IPS-18a (cell line): ENCODE results near the gene FAT1.

Experiments used
- H3K27ac ChIP-seq: one replicate; pipeline ENCODE4 v1.5.1; 2013; ENCODE audit warnings: low read length
- H3K27me3 ChIP-seq: one replicate; pipeline ENCODE4 v1.6.1; 2013; ENCODE audit warnings: mild to moderate bottlenecking, low read length; ENCODE audit not compliant: control insufficient read depth, insufficient read depth
- H3K36me3 ChIP-seq: one replicate; pipeline ENCODE4 v1.6.1; 2013; ENCODE audit warnings: low read depth, low read length; ENCODE audit not compliant: control insufficient read depth
- H3K4me1 ChIP-seq: one replicate; pipeline ENCODE4 v1.6.1; 2013; ENCODE audit warnings: low read depth, low read length; ENCODE audit not compliant: control insufficient read depth
- H3K4me3 ChIP-seq: one replicate; pipeline ENCODE4 v1.5.1; 2013; ENCODE audit warnings: low read length
- H3K9ac ChIP-seq: one replicate; pipeline ENCODE4 v1.6.1; 2013; ENCODE audit warnings: mild to moderate bottlenecking, low read length, moderate library complexity
- H3K9me3 ChIP-seq: one replicate; pipeline ENCODE4 v1.6.1; 2013; ENCODE audit warnings: low read depth, low read length; ENCODE audit not compliant: control insufficient read depth

Gene FAT1, protein sequence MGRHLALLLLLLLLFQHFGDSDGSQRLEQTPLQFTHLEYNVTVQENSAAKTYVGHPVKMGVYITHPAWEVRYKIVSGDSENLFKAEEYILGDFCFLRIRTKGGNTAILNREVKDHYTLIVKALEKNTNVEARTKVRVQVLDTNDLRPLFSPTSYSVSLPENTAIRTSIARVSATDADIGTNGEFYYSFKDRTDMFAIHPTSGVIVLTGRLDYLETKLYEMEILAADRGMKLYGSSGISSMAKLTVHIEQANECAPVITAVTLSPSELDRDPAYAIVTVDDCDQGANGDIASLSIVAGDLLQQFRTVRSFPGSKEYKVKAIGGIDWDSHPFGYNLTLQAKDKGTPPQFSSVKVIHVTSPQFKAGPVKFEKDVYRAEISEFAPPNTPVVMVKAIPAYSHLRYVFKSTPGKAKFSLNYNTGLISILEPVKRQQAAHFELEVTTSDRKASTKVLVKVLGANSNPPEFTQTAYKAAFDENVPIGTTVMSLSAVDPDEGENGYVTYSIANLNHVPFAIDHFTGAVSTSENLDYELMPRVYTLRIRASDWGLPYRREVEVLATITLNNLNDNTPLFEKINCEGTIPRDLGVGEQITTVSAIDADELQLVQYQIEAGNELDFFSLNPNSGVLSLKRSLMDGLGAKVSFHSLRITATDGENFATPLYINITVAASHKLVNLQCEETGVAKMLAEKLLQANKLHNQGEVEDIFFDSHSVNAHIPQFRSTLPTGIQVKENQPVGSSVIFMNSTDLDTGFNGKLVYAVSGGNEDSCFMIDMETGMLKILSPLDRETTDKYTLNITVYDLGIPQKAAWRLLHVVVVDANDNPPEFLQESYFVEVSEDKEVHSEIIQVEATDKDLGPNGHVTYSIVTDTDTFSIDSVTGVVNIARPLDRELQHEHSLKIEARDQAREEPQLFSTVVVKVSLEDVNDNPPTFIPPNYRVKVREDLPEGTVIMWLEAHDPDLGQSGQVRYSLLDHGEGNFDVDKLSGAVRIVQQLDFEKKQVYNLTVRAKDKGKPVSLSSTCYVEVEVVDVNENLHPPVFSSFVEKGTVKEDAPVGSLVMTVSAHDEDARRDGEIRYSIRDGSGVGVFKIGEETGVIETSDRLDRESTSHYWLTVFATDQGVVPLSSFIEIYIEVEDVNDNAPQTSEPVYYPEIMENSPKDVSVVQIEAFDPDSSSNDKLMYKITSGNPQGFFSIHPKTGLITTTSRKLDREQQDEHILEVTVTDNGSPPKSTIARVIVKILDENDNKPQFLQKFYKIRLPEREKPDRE (N-terminal part only)

DNA sequence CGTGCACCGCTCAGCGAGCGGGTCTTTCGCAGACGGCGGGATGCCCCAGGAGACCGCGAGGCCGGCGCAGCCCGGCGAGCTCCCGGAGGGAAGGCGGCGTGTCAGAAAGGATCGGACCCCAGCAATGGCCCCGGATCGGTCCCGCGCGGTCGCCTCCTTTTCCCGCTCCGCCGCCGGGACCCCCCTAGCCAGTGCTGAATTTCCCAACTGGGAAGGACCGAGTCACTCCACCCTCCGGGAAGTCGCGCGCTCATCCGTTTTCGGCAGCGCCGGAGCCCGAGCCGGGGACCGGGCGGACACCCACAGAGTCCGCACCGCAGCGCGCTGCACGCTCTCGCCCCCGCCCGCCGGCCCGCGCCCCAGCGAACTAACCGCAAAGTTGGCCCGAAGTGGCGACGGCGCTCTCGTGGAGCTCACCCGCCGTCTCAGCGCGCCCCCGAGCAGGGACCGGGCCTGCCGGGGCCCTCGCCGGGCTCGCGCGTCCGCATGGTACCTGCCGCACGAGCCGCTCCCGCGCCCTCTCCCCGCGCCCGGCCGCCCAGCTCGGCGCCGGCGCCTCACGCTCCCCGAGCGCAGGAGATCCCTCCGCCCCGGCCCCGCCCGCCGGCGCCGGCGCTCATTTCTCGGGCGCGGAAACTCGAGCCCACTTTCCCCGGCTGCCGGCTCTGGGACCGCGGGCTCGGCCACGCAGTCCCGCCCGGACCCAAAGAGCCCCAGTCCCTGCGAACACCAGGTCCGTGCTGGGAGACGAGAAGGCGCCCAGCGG is at the start of gene FAT1:
TSS of gene FAT1 (minus strand) at position 565 of the 766 bp plus-strand sequence. CDS start 14,029 bp downstream, outside the sequence.
- Histone ChIP-seq H3K4me3 (peak within 1 kb of the TSS; percentile 93), H3K9me3 (peaks cover 3% of the 10 kb centered on the region), H3K36me3 (no peaks in the 10 kb centered on the region), H3K4me1 (peaks cover 31% of the 10 kb centered on the region), H3K27me3 (peaks cover 28% of the 10 kb centered on the region), H3K27ac (peak within 1 kb of the TSS; percentile 54), H3K9ac (peak within 1 kb of the TSS; percentile 87)

DNA sequence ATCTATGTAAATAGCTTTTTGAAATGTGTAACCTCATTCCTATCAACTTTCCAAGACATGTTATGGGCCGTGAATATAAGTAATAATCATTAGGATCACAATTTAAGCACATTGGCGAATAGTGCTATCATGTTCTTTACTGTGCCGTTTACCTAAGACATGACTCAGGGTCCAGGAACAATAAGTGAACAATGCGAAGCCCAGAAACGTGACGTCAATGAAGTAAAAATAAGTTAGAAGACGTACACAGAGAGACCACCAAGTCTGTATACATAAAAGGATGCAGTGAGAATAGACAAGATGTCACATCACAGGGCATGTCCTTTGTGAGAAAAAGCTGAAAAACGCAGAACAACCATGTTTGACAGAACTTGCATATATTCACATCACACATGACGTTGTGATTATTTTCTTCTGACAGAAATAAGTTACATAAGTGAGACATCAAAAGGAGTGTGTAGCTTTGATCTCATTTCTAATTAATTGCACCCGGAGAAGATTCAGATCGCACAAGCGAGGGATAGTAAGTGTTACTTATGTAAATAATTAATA is 49.4 kb upstream of the FAT1 start:
- Histone ChIP-seq H3K36me3 (no peaks in the 10 kb centered on the region), H3K27me3 (no peaks in the 10 kb centered on the region), H3K9me3 (no peaks in the 10 kb centered on the region), H3K4me3 (no peak overlapping the region), H3K9ac (no peak overlapping the region), H3K4me1 (no peaks in the 10 kb centered on the region), H3K27ac (no peak overlapping the region)

DNA sequence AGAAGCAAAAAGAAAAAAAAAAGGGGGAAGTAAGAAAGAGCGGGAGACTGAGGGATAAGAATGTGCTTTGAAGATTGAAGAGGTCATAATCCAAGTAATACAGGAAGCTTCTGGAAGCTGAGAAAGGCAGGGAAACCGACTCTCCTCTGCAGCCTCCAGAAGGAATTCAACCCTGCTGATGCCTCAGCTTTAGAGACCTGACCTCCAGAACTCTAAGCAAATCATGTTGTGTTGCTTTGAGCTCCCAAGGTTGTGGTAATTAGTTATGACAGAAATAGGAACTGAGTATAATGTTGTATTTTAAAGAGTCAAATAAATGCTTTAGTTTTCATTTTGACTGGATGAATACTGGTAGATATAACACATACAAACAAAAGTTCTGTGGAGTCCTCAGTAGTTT is 48.0 kb upstream of the FAT1 start:
- Histone ChIP-seq H3K4me1 (no peaks in the 10 kb centered on the region), H3K27ac (no peak overlapping the region), H3K36me3 (no peaks in the 10 kb centered on the region), H3K9me3 (no peaks in the 10 kb centered on the region), H3K27me3 (no peaks in the 10 kb centered on the region), H3K4me3 (no peak overlapping the region), H3K9ac (no peak overlapping the region)

DNA sequence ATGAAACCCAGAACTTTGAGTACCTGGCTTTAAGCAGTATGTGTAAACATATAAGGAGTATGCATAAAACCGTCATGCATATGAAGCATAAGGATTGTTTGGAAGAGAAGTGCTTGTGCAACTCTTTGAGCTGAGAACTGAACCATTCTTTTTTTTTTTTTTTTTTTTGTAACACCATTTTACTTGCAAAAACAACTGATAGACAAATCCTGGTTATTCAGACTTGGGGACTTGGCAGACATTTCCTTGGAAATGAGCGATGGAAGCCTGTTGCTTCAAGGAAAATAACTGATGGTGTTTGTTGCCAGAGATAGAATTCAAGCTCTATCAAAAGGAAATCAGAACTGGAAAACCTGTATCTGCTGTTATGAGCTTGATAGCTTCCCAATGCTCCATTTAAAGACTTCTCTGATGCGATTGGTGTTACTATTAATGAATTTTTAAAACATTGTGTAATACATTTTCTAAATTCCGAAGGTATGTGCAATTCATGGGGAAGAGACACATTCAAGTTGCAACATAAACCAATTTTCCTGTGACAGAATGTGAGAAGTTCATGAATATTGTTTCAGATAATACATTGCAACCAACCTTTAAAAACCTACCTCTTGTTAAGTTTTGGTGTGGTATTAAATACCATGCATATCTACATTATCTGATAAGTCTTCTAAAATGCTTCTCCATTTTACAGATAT is 47.0 kb upstream of the FAT1 start:
- no peak overlapping the region for H3K9ac ChIP-seq
- H3K36me3 ChIP-seq = no peaks in the 10 kb centered on the region
- no peak overlapping the region for H3K4me3 ChIP-seq
- no peaks in the 10 kb centered on the region for H3K9me3 ChIP-seq
- H3K27me3 ChIP-seq = no peaks in the 10 kb centered on the region
- H3K4me1 ChIP-seq = no peaks in the 10 kb centered on the region
- H3K27ac ChIP-seq = no peak overlapping the region

DNA sequence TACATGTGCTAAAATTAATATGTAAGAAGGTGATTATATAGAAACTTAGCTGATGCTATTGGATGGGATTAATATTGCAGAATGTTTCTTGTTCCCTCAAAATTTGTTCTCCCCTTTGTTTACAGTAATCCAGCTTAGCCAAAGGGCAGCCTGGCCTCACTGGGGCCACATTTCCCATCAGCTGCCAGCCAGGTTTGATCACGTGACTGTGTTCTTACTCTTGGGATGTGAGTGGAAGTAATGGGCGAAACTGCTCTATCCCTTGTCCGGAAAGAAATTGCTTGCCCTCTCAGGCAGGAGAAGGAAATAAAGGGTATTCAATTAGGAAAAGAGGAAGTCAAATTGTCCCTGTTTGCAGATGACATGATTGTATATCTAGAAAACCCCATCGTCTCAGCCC is 44.1 kb upstream of the FAT1 start:
- no peak overlapping the region for H3K27ac ChIP-seq
- H3K27me3 ChIP-seq = no peaks in the 10 kb centered on the region
- H3K36me3 ChIP-seq = no peaks in the 10 kb centered on the region
- H3K4me1 ChIP-seq = no peaks in the 10 kb centered on the region
- H3K9me3 ChIP-seq = no peaks in the 10 kb centered on the region
- no peak overlapping the region for H3K9ac ChIP-seq
- no peak overlapping the region for H3K4me3 ChIP-seq

DNA sequence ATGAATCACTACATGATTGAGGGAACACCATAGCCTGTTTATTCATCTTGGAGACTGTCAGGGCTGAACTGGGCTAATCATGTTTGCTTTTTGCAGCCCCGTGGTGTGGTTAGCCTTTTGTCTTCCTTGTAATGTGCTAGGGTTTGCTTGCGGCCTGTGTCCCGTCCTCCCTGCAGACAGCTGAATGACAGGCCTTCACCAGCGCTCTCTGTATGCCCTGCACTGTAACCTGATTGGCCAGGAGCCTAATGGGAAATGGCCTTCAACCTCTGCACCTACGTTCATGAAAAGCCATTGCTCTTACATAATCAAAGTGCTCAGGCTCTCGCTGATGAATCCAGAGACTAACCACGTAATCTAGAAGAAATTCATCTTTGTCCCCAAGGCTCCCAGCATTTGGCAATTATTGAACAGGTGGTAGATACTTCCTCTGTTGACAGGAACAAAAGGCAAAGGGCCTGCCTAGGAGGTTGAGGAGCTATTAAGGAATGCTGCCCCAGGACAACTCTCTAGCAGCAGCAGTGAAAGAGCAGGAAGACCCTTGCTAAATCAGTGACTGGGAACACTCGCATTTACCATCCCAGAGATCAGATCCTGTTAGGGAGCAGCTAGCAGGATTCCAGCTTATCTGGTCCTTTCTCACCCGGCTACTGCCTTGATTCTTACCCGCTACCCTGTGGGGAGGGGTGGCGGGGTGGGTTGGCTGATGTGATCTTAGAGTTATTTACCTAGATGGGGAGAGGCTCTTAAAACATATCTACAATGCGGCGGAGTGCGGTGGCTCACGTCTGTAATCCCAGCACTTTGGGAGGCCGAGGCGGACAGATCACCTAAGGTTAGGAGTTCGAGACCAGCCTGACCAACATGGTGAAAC is 42.3 kb upstream of the FAT1 start:
- no peaks in the 10 kb centered on the region for H3K36me3 ChIP-seq
- no peaks in the 10 kb centered on the region for H3K4me1 ChIP-seq
- H3K27me3 ChIP-seq = no peaks in the 10 kb centered on the region
- H3K9ac ChIP-seq = no peak overlapping the region
- no peaks in the 10 kb centered on the region for H3K9me3 ChIP-seq
- no peak overlapping the region for H3K4me3 ChIP-seq
- H3K27ac ChIP-seq = no peak overlapping the region

DNA sequence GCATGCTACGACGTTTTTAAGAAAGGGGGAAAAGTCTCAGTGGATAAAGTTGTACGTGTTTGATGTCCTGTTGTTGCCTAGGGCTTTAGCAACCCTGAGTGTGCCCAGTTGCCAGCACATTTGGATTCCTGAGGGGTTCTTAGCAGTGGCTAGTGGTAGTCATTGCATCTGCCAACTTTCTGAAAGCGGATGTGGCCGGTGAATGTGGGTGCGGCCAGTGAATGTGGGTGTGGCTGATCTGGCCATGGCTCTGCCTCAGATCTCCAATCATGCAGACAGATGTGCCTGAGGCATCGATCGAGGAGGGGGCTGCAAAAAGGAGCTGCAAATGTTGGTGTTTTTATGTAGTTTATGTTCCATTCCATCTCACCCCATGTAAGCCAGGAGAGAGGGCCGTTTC is 41.5 kb upstream of the FAT1 start:
- Histone ChIP-seq H3K4me1 (no peaks in the 10 kb centered on the region), H3K27ac (no peak overlapping the region), H3K27me3 (no peaks in the 10 kb centered on the region), H3K4me3 (no peak overlapping the region), H3K9me3 (no peaks in the 10 kb centered on the region), H3K36me3 (no peaks in the 10 kb centered on the region), H3K9ac (no peak overlapping the region)

DNA sequence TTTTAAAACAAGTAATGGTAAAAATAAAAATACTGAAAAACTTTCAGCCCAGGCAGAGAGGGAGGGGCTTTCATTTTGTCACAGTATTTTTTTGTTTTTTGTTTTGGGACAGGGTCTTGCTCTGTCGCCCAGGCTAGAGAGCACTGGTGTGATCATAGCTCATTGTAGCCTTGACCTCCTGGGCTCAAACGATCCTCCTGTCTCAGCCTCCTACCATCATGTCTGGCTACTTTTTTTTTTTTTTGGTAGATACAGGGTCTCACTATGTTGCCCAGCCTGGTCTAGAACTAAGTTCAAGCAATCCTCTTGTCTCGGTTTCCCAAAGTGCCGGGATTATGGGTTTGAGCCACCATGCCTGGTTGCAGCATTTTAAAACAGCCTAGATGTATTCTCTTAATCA is 40.8 kb upstream of the FAT1 start:
- Histone ChIP-seq H3K27ac (no peak overlapping the region), H3K36me3 (no peaks in the 10 kb centered on the region), H3K4me1 (no peaks in the 10 kb centered on the region), H3K27me3 (no peaks in the 10 kb centered on the region), H3K4me3 (no peak overlapping the region), H3K9me3 (no peaks in the 10 kb centered on the region), H3K9ac (no peak overlapping the region)

DNA sequence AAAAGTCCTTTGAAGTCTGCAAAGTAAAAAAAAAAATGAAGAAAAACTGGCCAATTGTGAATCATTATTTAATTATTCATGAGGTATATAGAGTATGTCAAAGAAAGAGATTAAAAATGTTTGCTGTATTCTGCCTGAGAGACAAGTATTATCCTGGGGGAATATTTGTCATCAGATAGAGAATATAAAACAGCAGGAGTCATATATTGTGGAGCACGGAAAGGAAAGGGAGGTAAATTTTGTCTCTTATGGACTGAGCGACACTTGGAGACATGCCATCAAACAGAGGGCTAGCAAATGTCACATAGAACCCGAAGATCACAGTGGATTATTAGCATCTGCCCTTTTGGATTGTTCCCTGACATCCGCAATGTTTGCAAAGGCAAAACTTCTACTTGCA is 39.2 kb upstream of the FAT1 start:
- no peak overlapping the region for H3K4me3 ChIP-seq
- no peaks in the 10 kb centered on the region for H3K36me3 ChIP-seq
- H3K27me3 ChIP-seq = no peaks in the 10 kb centered on the region
- H3K27ac ChIP-seq = no peak overlapping the region
- no peaks in the 10 kb centered on the region for H3K4me1 ChIP-seq
- no peaks in the 10 kb centered on the region for H3K9me3 ChIP-seq
- no peak overlapping the region for H3K9ac ChIP-seq

DNA sequence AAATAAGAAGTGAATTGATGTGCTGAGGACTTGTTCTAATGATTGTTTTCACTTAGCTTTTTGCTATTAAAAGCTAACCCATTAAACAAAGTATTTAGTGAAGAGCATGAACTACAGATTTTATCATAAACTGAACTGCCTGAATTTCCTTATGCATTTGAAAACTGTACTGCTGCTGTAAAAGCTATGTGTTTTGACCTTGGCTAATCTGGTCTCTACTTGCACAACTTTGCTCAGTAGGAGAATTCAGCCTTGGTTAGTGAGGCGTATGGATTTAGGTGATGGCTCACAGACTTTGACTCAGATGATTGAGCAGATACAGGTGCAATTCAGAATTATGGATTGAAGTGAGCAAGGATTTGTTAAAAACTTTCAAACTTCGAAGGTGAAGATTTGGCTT is 38.7 kb upstream of the FAT1 start:
- H3K36me3 ChIP-seq = no peaks in the 10 kb centered on the region
- H3K27ac ChIP-seq = no peak overlapping the region
- H3K9ac ChIP-seq = no peak overlapping the region
- no peaks in the 10 kb centered on the region for H3K9me3 ChIP-seq
- H3K27me3 ChIP-seq = no peaks in the 10 kb centered on the region
- no peaks in the 10 kb centered on the region for H3K4me1 ChIP-seq
- no peak overlapping the region for H3K4me3 ChIP-seq
